K562 (cell line): ENCODE measurements around the gene NPDC1. TPM values are rescaled to one million over a fixed set of nuclear protein-coding genes. Genes with fewer than 3 reads are reported as not detected.

Source experiments
- ATAC-seq: fragments of 200-7000 bp; cut with Tn5 transposase; 3 replicates; pipeline ENCODE4 v1.9.1; 2020; ENCODE audit warnings: moderate library complexity
- BruUV-seq: library from RNA; stranded (reverse); fragments of 400-500 nt; replicated peaks from 2 replicates; lab custom pipeline; 2021; lab: Mats Ljungman, UMichigan
- CTCF ChIA-PET: fragments of 300-600 bp; formaldehyde crosslinking; extraction: SDS; loops from one replicate; lab custom pipeline; 2021; ENCODE audit warnings: low intra/inter-chr PET ratio; lab: Yijun Ruan, JAX
- POLR2A ChIA-PET: fragments of 300-600, 350-650 bp; sonication (Branson Sonifier 250); formaldehyde crosslinking; extraction: SDS; loops from one replicate; lab custom pipeline; 2021; ENCODE audit warnings: antibody characterized with exemption, inconsistent platforms; lab: Yijun Ruan, JAX
- DNase-seq, 4 experiments: peaks; one replicate each; pipeline versions ENCODE4 v3.0.0 to v3.0.0-alpha.2; 2011 to 2018; ENCODE audit warnings: low spot score in 3 of 4, mixed read lengths in 3 of 4; ENCODE audit errors: extremely low read depth in 1 of 4
- FAIRE-seq: peaks from 2 replicates; lab custom pipeline; 2011; peaks lifted over from hg19 to GRCh38; lab: Jason Lieb, UNC
- H2AFZ ChIP-seq: 2 replicates; pipeline ENCODE4 v1.6.0; 2011; ENCODE audit warnings: low read depth, low read length, control low read depth, inconsistent platforms
- H3K27ac ChIP-seq: fragments of 200-600 bp; 3 replicates; pipeline ENCODE4 v1.8.0; 2011; ENCODE audit warnings: low read depth, mild to moderate bottlenecking, control low read depth, inconsistent platforms, low read length, moderate library complexity, mixed read lengths; ENCODE audit errors: extremely low read depth
- H3K27me3 ChIP-seq, 2 experiments: fragments of 300-600 bp in 1 of 2; 2 replicates in 1 of 2; 3 replicates in 1 of 2; pipeline versions ENCODE4 v1.6.0 to v1.8.0; 2011; ENCODE audit warnings: inconsistent platforms in 2 of 2, low read length in 2 of 2, mild to moderate bottlenecking in 1 of 2, mixed read lengths in 1 of 2, moderate library complexity in 1 of 2; ENCODE audit not compliant: control insufficient read depth in 2 of 2, insufficient read depth in 2 of 2
- H3K36me3 ChIP-seq: fragments of 300-600 bp; 3 replicates; pipeline ENCODE4 v1.8.0; 2011; ENCODE audit warnings: mild to moderate bottlenecking, low read length, inconsistent platforms; ENCODE audit not compliant: control insufficient read depth, insufficient read depth
- H3K4me1 ChIP-seq, 2 experiments: fragments of 200-600 bp in 1 of 2; replicated peaks in 1 of 2; 2 replicates in 1 of 2; 3 replicates in 1 of 2; pipeline versions ENCODE4 v1.5.1 to v1.8.0; 2011; ENCODE audit warnings: inconsistent platforms in 2 of 2, low read length in 2 of 2, mild to moderate bottlenecking in 1 of 2, mixed read lengths in 1 of 2, moderate library complexity in 1 of 2; ENCODE audit not compliant: control insufficient read depth in 2 of 2, insufficient read depth in 2 of 2
- H3K4me2 ChIP-seq: 2 replicates; pipeline ENCODE4 v1.6.1; 2011; ENCODE audit warnings: low read length, control low read depth, inconsistent platforms, mixed read lengths; ENCODE audit not compliant: insufficient read depth
- H3K4me3 ChIP-seq: fragments of 200-600 bp; sonication (generic), shearing (Covaris generic); 2 replicates; pipeline ENCODE4 v1.5.1; 2016; ENCODE audit warnings: control low read depth, inconsistent platforms
- H3K79me2 ChIP-seq: fragments of 200-600 bp; 3 replicates; pipeline ENCODE4 v1.8.0; 2011; ENCODE audit warnings: low read length, inconsistent platforms; ENCODE audit not compliant: control insufficient read depth, insufficient read depth
- H3K9ac ChIP-seq, 2 experiments: 2 replicates each; pipeline versions ENCODE4 v1.6.0 to v1.6.1; 2011; ENCODE audit warnings: low read depth in 2 of 2, low read length in 2 of 2, control low read depth in 1 of 2, inconsistent platforms in 1 of 2, mild to moderate bottlenecking in 1 of 2, mixed read lengths in 1 of 2; ENCODE audit not compliant: insufficient read depth in 1 of 2
- H3K9me1 ChIP-seq: one replicate; pipeline ENCODE4 v1.6.0; 2011; ENCODE audit warnings: inconsistent platforms, mild to moderate bottlenecking, low read length, moderate library complexity; ENCODE audit not compliant: control insufficient read depth, insufficient read depth
- H3K9me3 ChIP-seq: replicated peaks from 2 replicates; pipeline ENCODE4 v1.5.1; 2011; ENCODE audit warnings: low read depth, low read length, inconsistent platforms; ENCODE audit not compliant: control insufficient read depth, insufficient read depth
- H4K20me1 ChIP-seq: replicated peaks from 2 replicates; pipeline ENCODE4 v1.6.1; 2011; ENCODE audit warnings: low read length, inconsistent platforms, mixed read lengths; ENCODE audit not compliant: control insufficient read depth, insufficient read depth
- ZNF444 ChIP-seq: fragments of 250-450 bp; sonication (Bioruptor Pico); IDR thresholded peaks from 2 replicates; pipeline ENCODE4 v1.4.0; 2020; ENCODE audit warnings: mild to moderate bottlenecking, moderate library complexity
- WGBS: fragments of 100-300 bp; shearing (Covaris generic); methylation state at CpG from one replicate; pipeline ENCODE4 v1.1.6; 2016; ENCODE audit warnings: low coverage, mixed read lengths; ENCODE audit not compliant: insufficient coverage; ENCODE audit errors: missing lambda C conversion rate; 5-methylcytosine and 5-hydroxymethylcytosine counted together
- in situ Hi-C: fragments of 300-500 bp; cut with MboI; formaldehyde crosslinking; loops from 4 replicates; pipeline ENCODE4 v1.15.0; 2018; ENCODE audit warnings: inconsistent platforms, mixed read lengths
- intact Hi-C: fragments of 100-400 bp; cut with micrococcal nuclease; formaldehyde crosslinking; loops from 2 replicates; pipeline ENCODE4 v1.14.2; 2022
- polyA plus RNA-seq, 8 experiments: library from polyadenylated mRNA; depleted of rRNA in 4 of 8; stranded (reverse) in 5 of 8; unstranded in 3 of 8; fragments of >200 nt; fragmentation: Nextera tagmentation in 2 of 8; fragmentation: Illumina TruSeq in 1 of 8; extraction: Ambion mirVana in 2 of 8; extraction: Trizol in 1 of 8; gene quantifications; 2 replicates each; pipeline versions ENCODE4 v1.2.1 to v1.2.3, GENCODE V29; 2011 to 2014; ENCODE audit warnings: inconsistent platforms in 1 of 8, missing spikeins in 1 of 8
- total RNA-seq, 7 experiments: library from RNA; depleted of rRNA in 6 of 7; stranded (reverse); fragments of >200 nt in 6 of 7; fragmentation: Illumina TruSeq in 2 of 7; extraction: Trizol in 2 of 7; gene quantifications; 2 replicates each; pipeline versions ENCODE4 v1.2.1 to v1.2.3, GENCODE V29; 2011 to 2021; ENCODE audit warnings: low replicate concordance in 1 of 7
- TF ChIP-seq, protein P1 (sequence below): sonication (generic); formaldehyde crosslinking; IDR thresholded peaks from 2 replicates; pipeline ENCODE4 v1.8.1; 2023; ENCODE audit warnings: mild to moderate bottlenecking, missing genetic modification reagents

Gene NPDC1
- total and polyA plus RNA-seq, 9 of the 15 experiments (the other 6 are each of a cell fraction or from before 2014, with no cell fraction given) = 0.06 to 2.1 (median 0.53) TPM; not detected in 3

DNA sequence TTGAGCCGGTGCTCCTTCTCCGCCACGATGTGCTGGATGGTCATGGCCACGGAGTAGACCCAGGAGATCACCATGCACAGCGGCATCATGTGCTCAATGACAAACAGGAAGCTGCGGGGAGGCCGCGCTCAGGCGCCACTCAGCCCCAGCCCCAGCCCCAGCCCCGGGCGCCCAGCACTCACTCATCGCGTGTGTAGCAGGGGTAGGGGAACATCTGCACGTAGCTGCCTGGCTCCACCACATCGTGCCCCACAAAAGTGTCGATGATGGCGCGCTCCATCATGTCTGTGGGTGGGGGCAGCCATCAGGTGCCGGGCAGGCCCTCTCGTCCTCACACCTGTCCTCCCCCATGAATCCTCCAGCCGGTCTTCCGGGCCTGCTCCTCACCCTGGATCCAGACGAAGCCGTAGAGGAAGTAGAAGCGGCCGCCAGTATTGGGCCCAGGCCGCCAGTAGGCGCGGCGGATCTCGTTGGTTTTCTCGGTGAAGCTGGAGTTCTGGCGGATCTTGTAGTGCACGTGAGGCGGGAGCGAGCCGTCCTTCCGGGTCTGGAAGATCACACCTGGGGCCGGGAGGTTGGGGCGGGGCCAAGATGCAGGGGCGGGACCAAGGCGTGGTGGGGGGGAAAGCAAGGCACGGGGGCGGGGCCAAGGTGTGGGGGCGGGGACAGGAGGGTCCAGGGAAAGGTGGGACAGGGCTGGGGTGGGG, 28.0 kb downstream of the NPDC1 start:
- 96% methylated on average over 22 of the region's 45 CpGs for whole genome bisulfite sequencing
- POLR2A ChIA-PET = no interaction called here
- CTCF ChIA-PET = no interaction called here

More for the DNA sequence above, 28.0 kb downstream of the NPDC1 start:
- intact Hi-C loops = no loop called here
- BruUV-seq = no TSS peak
- peaks cover 4 to 74% of the 10 kb centered on the region in 2 experiments; a peak in 4 of 5 replicates for H3K4me1 ChIP-seq
- no peaks in the 10 kb centered on the region for H3K27me3 ChIP-seq
- in situ Hi-C loops = no loop called here
- ATAC-seq (no peak), FAIRE-seq (no peak), DNase-seq (peak in 2 of 4 experiments; percentile 32 to 47)
- H3K27ac ChIP-seq = no peak overlapping the region
- no peak overlapping the region for H3K4me3 ChIP-seq
- no peak overlapping the region for H3K9ac ChIP-seq
- H3K9me1 ChIP-seq = no peaks in the 10 kb centered on the region
- no peak overlapping the region for H3K4me2 ChIP-seq
- TF ChIP-seq, protein P1, sequence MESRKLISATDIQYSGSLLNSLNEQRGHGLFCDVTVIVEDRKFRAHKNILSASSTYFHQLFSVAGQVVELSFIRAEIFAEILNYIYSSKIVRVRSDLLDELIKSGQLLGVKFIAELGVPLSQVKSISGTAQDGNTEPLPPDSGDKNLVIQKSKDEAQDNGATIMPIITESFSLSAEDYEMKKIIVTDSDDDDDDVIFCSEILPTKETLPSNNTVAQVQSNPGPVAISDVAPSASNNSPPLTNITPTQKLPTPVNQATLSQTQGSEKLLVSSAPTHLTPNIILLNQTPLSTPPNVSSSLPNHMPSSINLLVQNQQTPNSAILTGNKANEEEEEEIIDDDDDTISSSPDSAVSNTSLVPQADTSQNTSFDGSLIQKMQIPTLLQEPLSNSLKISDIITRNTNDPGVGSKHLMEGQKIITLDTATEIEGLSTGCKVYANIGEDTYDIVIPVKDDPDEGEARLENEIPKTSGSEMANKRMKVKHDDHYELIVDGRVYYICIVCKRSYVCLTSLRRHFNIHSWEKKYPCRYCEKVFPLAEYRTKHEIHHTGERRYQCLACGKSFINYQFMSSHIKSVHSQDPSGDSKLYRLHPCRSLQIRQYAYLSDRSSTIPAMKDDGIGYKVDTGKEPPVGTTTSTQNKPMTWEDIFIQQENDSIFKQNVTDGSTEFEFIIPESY (CRISPR knock-in tag) = peak; percentile 94
- no peak for TF ChIP-seq ZNF444 (CRISPR knock-in tag)
- H4K20me1 ChIP-seq = 0 out of 2 replicates have a peak, but pooled peaks cover 5% of the 10 kb centered on the region
- H3K36me3 ChIP-seq = no peaks in the 10 kb centered on the region
- H3K79me2 ChIP-seq = no peaks in the 10 kb centered on the region
- H3K9me3 ChIP-seq = no peaks in the 10 kb centered on the region
- H2AFZ ChIP-seq = no peak overlapping the region
